GM23248 (cell line): ENCODE results near the gene FBXO47.

Experiments
- EZH2 ChIP-seq: fragments of 200-600 bp; sonication (generic); IDR thresholded peaks from 2 replicates; pipeline ENCODE4 v1.6.1; 2018; ENCODE audit warnings: antibody characterized with exemption, mild to moderate bottlenecking; ENCODE audit not compliant: insufficient read depth, poor library complexity, severe bottlenecking
- EZH2phosphoT487 ChIP-seq: fragments of 200-600 bp; sonication (generic); IDR thresholded peaks from 2 replicates; pipeline ENCODE4 v1.6.1; 2018; ENCODE audit warnings: antibody characterized with exemption, moderate library complexity, mild to moderate bottlenecking, low read depth; ENCODE audit not compliant: insufficient read depth

DNA sequence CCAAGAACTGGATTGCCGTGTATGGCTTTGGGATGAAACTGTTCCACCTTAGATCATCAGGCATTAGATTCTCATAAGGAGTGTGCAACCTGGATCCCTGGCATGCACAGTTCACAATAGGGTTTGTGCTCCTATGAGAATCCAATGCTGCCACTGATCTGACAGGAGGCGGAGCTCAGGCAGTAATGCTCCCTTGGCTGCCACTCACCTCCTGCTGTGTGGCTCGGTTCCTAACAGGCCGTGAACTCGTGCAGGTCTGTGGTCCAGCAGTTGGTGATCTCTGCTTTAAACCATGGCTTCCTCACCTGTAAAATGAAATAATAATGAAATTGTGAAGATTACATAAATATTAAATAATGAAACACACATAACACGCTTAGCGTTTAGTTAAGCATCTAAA lies 45.5 kb upstream of the FBXO47 start:
- TF ChIP-seq EZH2 (no peak), EZH2phosphoT487 (no peak)
